Heart right ventricle (tissue), 16 donors: ENCODE data around the gene PAK1. TPM values are rescaled to one million over a fixed set of nuclear protein-coding genes. Genes with fewer than 3 reads are reported as not detected.

Source experiments
- ATAC-seq, 8 donors: fragments of 200-7000 bp; cut with Tn5 transposase; one replicate each; pipeline ENCODE4 v1.9.1; 2020; ENCODE audit warnings: mild to moderate bottlenecking in 8 of 8, moderate library complexity in 8 of 8, moderate number of reproducible peaks in 1 of 8
- DNase-seq, 2 donors: peaks; one replicate each; pipeline ENCODE4 v3.0.0-alpha.2; 2020
- H3K27ac ChIP-seq, 10 donors: fragments of 200-600 bp; sonication (generic) in 2 of 10; one replicate each; pipeline versions ENCODE4 v1.5.0 to v1.8.0; 2020 to 2022; ENCODE audit warnings: mild to moderate bottlenecking in 3 of 10
- H3K27me3 ChIP-seq, 7 donors: fragments of 200-600 bp; one replicate each; pipeline ENCODE4 v1.8.0; 2021 to 2022; ENCODE audit warnings: mild to moderate bottlenecking in 2 of 7
- H3K36me3 ChIP-seq, 9 donors: fragments of 200-600 bp; sonication (generic) in 1 of 9; one replicate each; pipeline versions ENCODE4 v1.5.0 to v1.8.0; 2020 to 2022; ENCODE audit warnings: mild to moderate bottlenecking in 2 of 9
- H3K4me1 ChIP-seq, 9 donors: fragments of 200-600 bp; sonication (generic) in 1 of 9; one replicate each; pipeline versions ENCODE4 v1.5.0 to v1.8.0; 2020 to 2022; ENCODE audit warnings: mild to moderate bottlenecking in 4 of 9
- H3K4me3 ChIP-seq, 10 donors: fragments of 200-600 bp; sonication (generic) in 2 of 10; one replicate each; pipeline versions ENCODE4 v1.5.0 to v1.8.0; 2020 to 2022; ENCODE audit warnings: mild to moderate bottlenecking in 7 of 10, moderate library complexity in 2 of 10
- H3K9me3 ChIP-seq, 11 donors: fragments of 200-600 bp in 10 of 11; sonication (generic) in 2 of 11; one replicate each; pipeline versions ENCODE4 v1.5.0 to v1.8.0; 2013 to 2022; ENCODE audit warnings: mild to moderate bottlenecking in 2 of 11, control low read depth in 1 of 11, moderate library complexity in 1 of 11
- CTCF ChIP-seq, 9 donors: fragments of 200-600 bp; sonication (generic) in 2 of 9; IDR thresholded peaks; one replicate each; pipeline versions ENCODE4 v1.5.0 to v1.8.0; 2021 to 2022; ENCODE audit warnings: antibody characterized with exemption in 9 of 9, mild to moderate bottlenecking in 5 of 9, moderate library complexity in 1 of 9
- WGBS, 2 donors: extraction: QIAGEN DNeasy Blood & Tissue Kit; methylation state at CpG; one replicate each; pipeline ENCODE4 v1.1.7; 2013; ENCODE audit warnings: inconsistent platforms in 1 of 2; 5-methylcytosine and 5-hydroxymethylcytosine counted together
- intact Hi-C, 10 donors: fragments of 100-400 bp; cut with DNase I; formaldehyde crosslinking; loops; one replicate each; pipeline versions ENCODE4 v1.11.1 to v1.14.2; 2022
- polyA plus RNA-seq, 2 donors: library from polyadenylated mRNA; stranded (reverse); fragments of 200-250 nt; gene quantifications; one replicate each; pipeline ENCODE4 v1.2.3, GENCODE V29; 2013
- total RNA-seq, 10 donors: library from RNA; stranded (reverse); fragmentation: NEBNext Ultra II Directional in 3 of 10; extraction: Animal tissue kit (Norgen Biotek cat#: 25700) in 3 of 10; gene quantifications; one replicate each; pipeline versions ENCODE4 v1.2.1 to v1.2.4, GENCODE V29; 2021 to 2023
- donor health status: Arrhythmogenic right ventricular cardiomyopathy.
- donor health status: ischemic (EF 13 %, LVEDD 7.1; RV severe dilation, severe dysfunction).
- donor health status: healthy with polysubstance abuse.
- donor health status: DM: no; HTN: yes; CAD: no.
- donor health status: DM: no; HTN: no; CAD: no.
- donor health status: ischemic (EF 25% LVEDD 6.9; RV normal size, moderate dysfunction).
- donor health status: ischemic (EF 25% LVEDD 5.7; RV mildly dilated, moderate dysfunction).
- donor health status: healthy.
- donor health status: DM: yes; HTN: yes; CAD: no.
- donor health status: Ischemic cardiomyopathy.
- donor health status: ischemic (EF 35%, LVEDD 5.7; RV mildly dilated, moderate dysfunction).
- donor health status: nonischemic (EF 11% LVEDD 7.7; RV severe dilation, severe dysfunction).
- donor health status: DM: yes; HTN: yes; CAD: no.
- donor health status: PGD.
- donor health status: ischemic (EF 29% LVEDD 5.4; RV normal size, mild dysfunction).
- donor health status: nonischemic (EF 23%, LVEDD 6.1; RV moderate dilation, normal function).

The PAK1 gene
- total and polyA plus RNA-seq, 12 donors: 2.4 to 17.7 (median 6.8) TPM

GRCh38 chr11:77421041-77421723, 52.7 kb downstream of the PAK1 start:
- DNase-seq (no peak), ATAC-seq (no peak)
- H3K9me3 ChIP-seq: no peaks in the 10 kb centered on the region
- intact Hi-C loops: no loop called here
- TF ChIP-seq CTCF (IDR thresholded peaks at IDR 0.05): no peak
- no peak overlapping the region for H3K4me3 ChIP-seq
- H3K36me3 ChIP-seq: no peaks in the 10 kb centered on the region
- peaks cover 0 to 19% (median 0%) of the 10 kb centered on the region in 9 donors for H3K4me1 ChIP-seq
- H3K27me3 ChIP-seq: no peaks in the 10 kb centered on the region
- 78 to 82% methylated on average over 2 of the region's 2 CpGs for WGBS, 2 donors
- no peak overlapping the region for H3K27ac ChIP-seq

- intact Hi-C loops: no loop called here
- Histone ChIP-seq H3K9me3 (no peaks in the 10 kb centered on the region), H3K4me1 (peaks cover 0 to 19% (median 0%) of the 10 kb centered on the region in 9 donors), H3K36me3 (no peaks in the 10 kb centered on the region), H3K27me3 (no peaks in the 10 kb centered on the region), H3K27ac (peak overlapping the region in 1 of 10 donors; percentile 17), H3K4me3 (no peak overlapping the region)
- 85 to 90% methylated on average over 3 of the region's 3 CpGs for WGBS, 2 donors
- DNase-seq (no peak), ATAC-seq (no peak)
- TF ChIP-seq CTCF (IDR thresholded peaks at IDR 0.05): no peak
Measured at GRCh38 chr11:77418971-77419597, 54.8 kb downstream of the PAK1 start.

GRCh38 chr11:77418155-77418970, 55.5 kb downstream of the PAK1 start:
- H3K4me3 ChIP-seq: no peak overlapping the region
- H3K27me3 ChIP-seq: peaks cover 0 to 4% (median 0%) of the 10 kb centered on the region in 7 donors
- peak overlapping the region in 1 of 10 donors; percentile 17 for H3K27ac ChIP-seq
- H3K36me3 ChIP-seq: no peaks in the 10 kb centered on the region
- DNase-seq (no peak), ATAC-seq (no peak)
- WGBS, 2 donors: 80 to 82% methylated on average over 3 of the region's 3 CpGs
- H3K4me1 ChIP-seq: peaks cover 0 to 19% (median 0%) of the 10 kb centered on the region in 9 donors
- H3K9me3 ChIP-seq: no peaks in the 10 kb centered on the region
- no peak for TF ChIP-seq CTCF (IDR thresholded peaks at IDR 0.05)
- intact Hi-C loops: no loop called here

GRCh38 chr11:77416357-77416756, 57.5 kb downstream of the PAK1 start:
- no peak for TF ChIP-seq CTCF (IDR thresholded peaks at IDR 0.05)
- no peak for DNase-seq
- Histone ChIP-seq H3K36me3 (no peaks in the 10 kb centered on the region), H3K27me3 (peaks cover 0 to 9% (median 0%) of the 10 kb centered on the region in 7 donors), H3K9me3 (no peaks in the 10 kb centered on the region), H3K4me3 (no peak overlapping the region), H3K27ac (no peak overlapping the region), H3K4me1 (peaks cover 0 to 27% (median 0%) of the 10 kb centered on the region in 9 donors)
- WGBS, 2 donors: 94 to 95% methylated on average over 3 of the region's 3 CpGs
- intact Hi-C loops: no loop called here
- no peak for ATAC-seq
